ENCODE results near the gene GTF2H2C.
"Not testable (repeated sequence)": the region's sequence is repeated elsewhere in the genome, so short reads cannot be mapped to it uniquely, and the experiment has no call there.

The GTF2H2C gene

DNA sequence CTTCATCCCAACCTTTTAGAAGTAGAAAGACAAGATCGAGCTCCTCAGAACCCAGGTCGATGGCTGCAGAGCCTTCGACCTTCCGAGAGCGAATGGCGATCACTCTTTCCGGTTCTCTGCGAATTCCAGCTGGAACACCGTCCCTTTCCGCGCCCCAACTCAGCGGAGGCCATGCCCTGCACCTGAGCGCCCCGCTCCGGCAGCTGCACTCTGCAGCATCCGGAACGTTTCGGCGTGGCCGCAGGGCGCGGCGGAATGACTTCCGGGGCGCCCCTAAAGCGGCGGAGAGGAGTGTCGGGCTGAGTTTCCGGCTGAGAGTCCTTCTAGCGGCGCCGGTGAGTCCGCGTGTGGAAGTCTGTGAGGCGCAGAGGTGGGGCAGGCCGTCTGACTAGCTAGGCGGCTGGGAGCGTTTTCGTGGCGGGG, at the start of gene GTF2H2C:
GTF2H2C (plus strand) TSS at position 284 of the 423 bp plus-strand sequence. CDS start 4,942 bp downstream, outside the sequence.
- peak; percentile 29 to 46 for DNase-seq (ENCODE audit: low read depth in 2 of 2)

DNA sequence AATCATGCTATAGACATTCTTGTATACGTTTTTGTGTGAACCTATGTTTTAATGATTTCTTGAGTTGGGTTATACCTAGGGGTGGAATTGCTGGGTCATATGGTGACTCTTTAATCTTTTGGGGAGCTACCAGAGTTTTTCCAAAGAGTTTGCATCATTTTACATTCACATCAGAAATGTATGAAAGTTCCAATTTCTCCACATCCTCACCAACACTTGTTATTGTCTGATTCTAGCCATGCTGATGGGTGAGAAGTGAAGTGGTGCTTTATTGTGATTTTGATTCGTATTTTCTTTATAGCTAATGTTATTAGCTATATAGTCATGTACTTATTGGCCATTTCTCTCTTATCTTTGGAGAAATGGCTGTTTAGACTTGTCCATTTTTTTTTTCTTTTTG, 49.3 kb upstream of the GTF2H2C start:
- DNase-seq (ENCODE audit: low read depth in 2 of 2), result no peak

- DNase-seq (ENCODE audit: low read depth in 2 of 2), result no peak
Measured at GRCh38 chr5:69512740-69513260, 47.2 kb upstream of the GTF2H2C start.

DNA sequence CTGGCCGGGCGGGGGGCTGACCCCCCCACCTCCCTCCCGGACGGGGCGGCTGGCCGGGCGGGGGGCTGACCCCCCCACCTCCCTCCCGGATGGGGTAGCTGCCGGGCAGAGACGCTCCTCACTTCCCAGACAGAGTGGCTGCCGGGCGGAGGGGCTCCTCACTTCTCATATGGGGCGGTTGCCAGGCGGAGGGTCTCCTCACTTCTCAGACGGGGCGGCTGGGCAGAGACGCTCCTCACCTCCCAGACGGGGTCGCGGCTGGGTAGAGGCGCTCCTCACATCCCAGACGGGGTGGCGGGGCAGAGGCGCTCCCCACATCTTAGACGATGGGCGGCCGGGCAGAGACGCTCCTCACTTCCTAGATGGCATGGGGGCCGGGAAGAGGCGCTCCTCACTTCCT, 44.4 kb upstream of the GTF2H2C start:
- DNase-seq (ENCODE audit: low read depth in 2 of 2), result not testable (repeated sequence)

GRCh38 chr5:69516769-69517168, 43.2 kb upstream of the GTF2H2C start:
- DNase-seq (ENCODE audit: low read depth in 2 of 2), result no peak

- DNase-seq (ENCODE audit: low read depth in 2 of 2), result no peak
Measured at GRCh38 chr5:69517763-69518212, 42.2 kb upstream of the GTF2H2C start.

- no peak for DNase-seq (ENCODE audit: low read depth in 2 of 2)
Measured at GRCh38 chr5:69519285-69519684, 40.7 kb upstream of the GTF2H2C start.

DNA sequence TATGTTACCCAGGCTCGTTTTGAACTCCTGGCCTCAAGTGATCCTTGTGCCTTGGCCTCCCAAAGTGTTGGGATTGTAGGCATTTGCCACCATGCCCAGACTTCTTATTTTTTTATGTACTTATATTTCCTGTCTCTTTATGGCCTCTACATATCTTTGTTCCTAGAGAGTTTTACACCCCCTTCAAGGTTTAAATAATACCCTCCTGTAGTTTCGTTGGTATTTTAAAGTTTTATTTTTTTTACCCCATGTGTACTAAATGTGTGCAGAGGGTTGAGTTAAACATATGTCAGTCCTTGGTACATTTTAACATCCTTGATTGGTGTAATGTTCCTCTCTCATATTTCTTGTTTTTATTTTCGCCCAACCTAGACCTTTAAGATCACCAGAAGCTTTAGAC, 38.0 kb upstream of the GTF2H2C start:
- DNase-seq (ENCODE audit: low read depth in 2 of 2), result no peak

GRCh38 chr5:69525490-69525889, 34.5 kb upstream of the GTF2H2C start:
- no peak for DNase-seq (ENCODE audit: low read depth in 2 of 2)

GRCh38 chr5:69526660-69527059, 33.3 kb upstream of the GTF2H2C start:
- no peak for DNase-seq (ENCODE audit: low read depth in 2 of 2)

DNA sequence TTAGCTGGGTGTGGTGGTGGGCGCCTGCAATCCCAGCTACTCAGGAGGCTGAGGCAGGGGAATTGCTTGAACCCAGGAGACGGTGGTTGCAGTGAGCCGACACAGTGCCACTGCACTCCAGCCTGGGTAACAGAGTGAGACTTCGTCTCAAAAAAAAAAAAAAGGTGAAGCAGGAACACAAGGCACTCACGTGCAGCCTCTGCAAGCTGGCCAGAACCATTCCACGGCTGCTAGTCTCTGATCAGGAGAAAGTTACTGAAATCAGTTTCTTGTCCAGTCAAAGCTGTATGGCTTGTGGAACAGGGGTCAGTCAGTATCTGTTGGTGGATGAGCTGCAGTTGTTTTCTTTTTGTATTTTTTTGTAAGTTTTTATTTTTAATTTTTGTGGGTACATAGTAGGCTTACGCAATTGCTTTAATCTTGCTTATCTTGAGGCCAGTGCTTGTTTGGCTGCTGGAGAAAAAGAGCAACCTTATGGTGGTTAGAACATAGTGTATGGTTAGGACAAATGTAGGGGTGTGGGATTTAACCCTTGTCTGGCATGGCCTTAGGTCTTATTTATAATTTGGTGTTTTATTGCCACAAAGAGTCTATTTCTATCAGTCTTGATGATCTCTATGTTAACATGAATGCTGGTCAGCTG, 32.7 kb upstream of the GTF2H2C start:
- no peak for DNase-seq (ENCODE audit: low read depth in 2 of 2)

DNA sequence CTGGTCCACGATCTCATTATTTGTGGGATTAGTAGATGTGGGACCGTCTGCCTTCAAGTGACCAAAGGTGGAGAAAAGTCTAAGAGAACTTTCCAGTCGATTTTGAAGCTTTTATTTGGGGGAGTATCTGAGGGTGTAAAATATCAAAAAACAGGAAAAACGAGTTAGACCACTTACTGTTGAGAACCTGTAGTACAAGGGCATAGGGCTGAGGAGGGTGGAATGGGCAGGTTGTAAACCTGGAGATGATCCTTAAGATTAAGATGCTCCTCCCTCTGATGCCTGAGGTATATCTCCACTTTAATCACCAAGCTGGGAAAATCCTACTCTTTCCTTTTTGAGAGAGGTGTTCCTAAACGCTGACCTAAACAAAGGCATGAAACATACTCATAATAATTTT, 32.0 kb upstream of the GTF2H2C start:
- DNase-seq (ENCODE audit: low read depth in 2 of 2), result no peak

- DNase-seq (ENCODE audit: low read depth in 2 of 2), result no peak
Measured at GRCh38 chr5:69528609-69529008, 31.4 kb upstream of the GTF2H2C start.

- no peak for DNase-seq (ENCODE audit: low read depth in 2 of 2)
Measured at GRCh38 chr5:69530561-69531405, 29.2 kb upstream of the GTF2H2C start.

- no peak for DNase-seq (ENCODE audit: low read depth in 2 of 2)
Measured at GRCh38 chr5:69531406-69531801, 28.6 kb upstream of the GTF2H2C start.

- DNase-seq (ENCODE audit: low read depth in 2 of 2), result not testable (repeated sequence)
Measured at GRCh38 chr5:69537911-69538310, 22.1 kb upstream of the GTF2H2C start.

- not testable (repeated sequence) for DNase-seq (ENCODE audit: low read depth in 2 of 2)
Measured at GRCh38 chr5:69538735-69539134, 21.3 kb upstream of the GTF2H2C start.

DNA sequence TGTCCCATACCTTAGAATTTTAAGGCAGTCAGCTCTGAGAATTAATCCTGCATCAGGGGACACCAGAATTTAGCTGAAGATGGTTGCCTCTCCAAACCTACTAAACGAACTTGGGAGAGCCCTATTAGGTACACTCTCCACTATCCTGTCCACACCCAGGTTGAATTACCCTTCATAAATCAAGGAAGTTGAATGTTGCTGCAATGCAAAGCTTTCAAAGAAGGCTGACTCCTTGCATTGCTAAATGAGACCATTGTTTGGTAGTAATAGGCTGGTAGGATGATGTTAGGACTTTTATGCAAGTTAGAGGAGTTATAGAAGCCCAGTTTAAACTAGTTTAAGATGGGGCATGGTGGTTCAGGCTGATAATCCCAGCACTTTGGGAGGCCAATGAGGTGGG, 18.6 kb upstream of the GTF2H2C start:
- DNase-seq (ENCODE audit: low read depth in 2 of 2), result not testable (repeated sequence)

- DNase-seq (ENCODE audit: low read depth in 2 of 2), result not testable (repeated sequence)
Measured at GRCh38 chr5:69542838-69543618, 17.0 kb upstream of the GTF2H2C start.

- DNase-seq (ENCODE audit: low read depth in 2 of 2), result not testable (repeated sequence)
Measured at GRCh38 chr5:69544602-69545001, 15.4 kb upstream of the GTF2H2C start.

DNA sequence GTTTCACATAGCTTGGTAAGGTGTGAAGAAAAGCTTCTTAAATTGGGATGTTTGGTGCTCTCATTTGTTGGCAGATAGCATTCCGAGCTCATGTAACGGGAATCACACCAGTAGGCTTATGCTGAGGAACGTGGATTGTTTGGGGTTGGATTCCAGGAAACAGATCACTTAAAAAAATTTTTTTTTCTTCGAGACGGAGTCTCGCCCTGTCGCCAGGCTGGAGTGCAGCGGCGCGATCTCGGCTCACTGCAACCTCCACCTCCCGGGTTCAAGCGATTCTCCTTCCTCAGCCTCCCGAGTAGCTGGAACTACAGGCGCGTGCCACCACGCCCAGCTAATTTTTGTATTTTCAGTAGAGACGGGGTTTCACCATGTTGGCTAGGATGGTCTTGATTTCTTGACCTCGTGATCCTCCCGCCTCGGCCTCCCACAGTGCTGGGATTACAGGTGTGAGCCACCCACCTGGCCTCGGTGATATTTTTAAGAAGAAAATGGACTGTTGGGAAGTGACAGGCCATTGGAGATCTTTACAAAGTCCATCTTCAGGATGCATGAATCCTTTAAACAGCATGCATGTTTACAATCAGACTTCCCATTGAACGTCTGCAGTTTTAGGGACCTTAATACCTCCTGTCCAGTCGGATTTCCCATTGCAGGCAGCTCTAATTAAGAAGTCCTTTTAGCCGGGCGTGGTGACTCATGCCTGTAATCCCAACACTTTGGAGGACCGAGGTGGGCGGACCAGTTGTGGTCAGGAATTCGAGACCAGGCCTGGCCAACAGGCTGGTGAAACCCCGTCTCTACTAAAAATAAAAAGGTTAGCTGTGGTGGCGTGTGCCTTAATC, 818 bp downstream of the GTF2H2C start:
- DNase-seq (ENCODE audit: low read depth in 2 of 2), result not testable (repeated sequence)

Measured in stimulated activated CD8-positive, alpha-beta memory T cell treated with anti-CD3 and anti-CD28 coated beads, Interleukin-2, amount 100 ng/mL, for 1 hour (primary cell).